ENCODE data around the gene SSUH2. TPM values are rescaled to one million over a fixed set of nuclear protein-coding genes. Genes with fewer than 3 reads are reported as not detected.

Gene SSUH2
- total RNA-seq, 1 donor, result not detected

- Histone ChIP-seq H3K9me3 (ENCODE audit: low read depth, low read length) (no peaks in the 10 kb centered on the region), H3K79me2 (ENCODE audit: insufficient read depth, low read length) (no peaks in the 10 kb centered on the region), H3K4me3 (ENCODE audit: insufficient read depth, low read length) (no peak overlapping the region), H2AFZ (ENCODE audit: low read length) (no peak overlapping the region), H3K36me3 (ENCODE audit: insufficient read depth, low read length) (no peaks in the 10 kb centered on the region), H3K27ac (ENCODE audit: low read depth, low read length) (no peak overlapping the region), H3K4me2 (ENCODE audit: insufficient read depth, low read length) (no peak overlapping the region), H3K4me1 (ENCODE audit: insufficient read depth, low read length) (peaks cover 6% of the 10 kb centered on the region), H3K27me3 (ENCODE audit: insufficient read depth, low read length) (peaks cover 17% of the 10 kb centered on the region), H4K20me1 (ENCODE audit: insufficient read depth, low read length) (no peaks in the 10 kb centered on the region)
- no peak for TF ChIP-seq CTCF (IDR thresholded peaks at IDR 0.05; ENCODE audit: extremely low read depth, low read depth, low read length)
- DNase-seq (ENCODE audit: insufficient read length, low spot score, missing footprints), result no peak
Measured at GRCh38 chr3:8665407-8665896, 20.9 kb upstream of the SSUH2 start.

- Histone ChIP-seq H3K4me2 (ENCODE audit: insufficient read depth, low read length) (no peak overlapping the region), H4K20me1 (ENCODE audit: insufficient read depth, low read length) (no peaks in the 10 kb centered on the region), H3K36me3 (ENCODE audit: insufficient read depth, low read length) (no peaks in the 10 kb centered on the region), H2AFZ (ENCODE audit: low read length) (no peak overlapping the region), H3K4me1 (ENCODE audit: insufficient read depth, low read length) (peaks cover 19% of the 10 kb centered on the region), H3K79me2 (ENCODE audit: insufficient read depth, low read length) (no peaks in the 10 kb centered on the region), H3K4me3 (ENCODE audit: insufficient read depth, low read length) (no peak overlapping the region), H3K27ac (ENCODE audit: low read depth, low read length) (no peak overlapping the region), H3K9me3 (ENCODE audit: low read depth, low read length) (no peaks in the 10 kb centered on the region), H3K27me3 (ENCODE audit: insufficient read depth, low read length) (peaks cover 9% of the 10 kb centered on the region)
- peak; percentile 79 for DNase-seq (ENCODE audit: insufficient read length, low spot score, missing footprints)
- TF ChIP-seq CTCF (IDR thresholded peaks at IDR 0.05; ENCODE audit: extremely low read depth, low read depth, low read length), result peak; percentile 57
Measured at GRCh38 chr3:8663177-8664061, 18.8 kb upstream of the SSUH2 start.

GRCh38 chr3:8662594-8662993, 18.0 kb upstream of the SSUH2 start:
- no peak overlapping the region for H3K27ac ChIP-seq (ENCODE audit: low read depth, low read length)
- TF ChIP-seq CTCF (IDR thresholded peaks at IDR 0.05; ENCODE audit: extremely low read depth, low read depth, low read length), result no peak
- no peak overlapping the region for H3K4me2 ChIP-seq (ENCODE audit: insufficient read depth, low read length)
- H2AFZ ChIP-seq (ENCODE audit: low read length), result no peak overlapping the region
- no peaks in the 10 kb centered on the region for H3K36me3 ChIP-seq (ENCODE audit: insufficient read depth, low read length)
- no peaks in the 10 kb centered on the region for H3K9me3 ChIP-seq (ENCODE audit: low read depth, low read length)
- no peaks in the 10 kb centered on the region for H4K20me1 ChIP-seq (ENCODE audit: insufficient read depth, low read length)
- peaks cover 9% of the 10 kb centered on the region for H3K27me3 ChIP-seq (ENCODE audit: insufficient read depth, low read length)
- H3K79me2 ChIP-seq (ENCODE audit: insufficient read depth, low read length), result no peaks in the 10 kb centered on the region
- DNase-seq (ENCODE audit: insufficient read length, low spot score, missing footprints), result no peak
- H3K4me3 ChIP-seq (ENCODE audit: insufficient read depth, low read length), result no peak overlapping the region
- H3K4me1 ChIP-seq (ENCODE audit: insufficient read depth, low read length), result peaks cover 19% of the 10 kb centered on the region
